ENCODE measurements around the gene INPP1. TPM values are rescaled to one million over a fixed set of nuclear protein-coding genes. Genes with fewer than 3 reads are reported as not detected.

The INPP1 gene
- total RNA-seq, 4 donors from 2014 or later = 5.6 to 9.9 (median 8.0) TPM

DNA sequence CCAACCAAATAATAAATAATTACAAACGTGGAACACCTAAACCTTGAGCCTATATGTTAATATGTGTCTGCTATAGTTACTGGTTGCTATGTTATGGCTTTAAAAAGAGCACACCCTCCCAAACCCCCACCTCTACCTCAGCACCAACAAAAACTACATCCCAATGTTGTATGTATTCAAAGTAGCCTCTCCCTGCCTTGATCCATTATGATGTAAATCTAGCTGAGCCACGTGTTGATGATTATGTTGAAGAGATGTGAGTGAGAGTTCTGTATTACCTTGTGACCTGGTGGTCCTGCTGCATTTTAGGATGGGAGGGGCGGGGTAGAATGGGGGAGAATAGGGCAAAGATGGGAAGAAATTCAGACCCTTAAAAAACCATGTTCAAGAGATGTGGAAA is 69.6 kb downstream of the INPP1 start:
- ATAC-seq (no peak), DNase-seq (no peak)
- Histone ChIP-seq H3K36me3 (no peaks in the 10 kb centered on the region), H3K4me3 (no peak overlapping the region), H3K27ac (peak overlapping the region in 2 of 4 donors; percentile 16 to 42), H3K9me3 (no peaks in the 10 kb centered on the region), H3K27me3 (no peaks in the 10 kb centered on the region), H3K4me1 (peaks cover 16 to 25% of the 10 kb centered on the region in 2 donors)
- in situ Hi-C loops (cut with MboI; ENCODE audit: low sequenced_read_pairs in 4 of 4) (no loop called here), intact Hi-C loops (cut with DNase I; ENCODE audit: low total_unique reads) (no loop called here)
- no peak for TF ChIP-seq POLR2A (IDR thresholded peaks at IDR 0.05)
- TF ChIP-seq, protein P1, sequence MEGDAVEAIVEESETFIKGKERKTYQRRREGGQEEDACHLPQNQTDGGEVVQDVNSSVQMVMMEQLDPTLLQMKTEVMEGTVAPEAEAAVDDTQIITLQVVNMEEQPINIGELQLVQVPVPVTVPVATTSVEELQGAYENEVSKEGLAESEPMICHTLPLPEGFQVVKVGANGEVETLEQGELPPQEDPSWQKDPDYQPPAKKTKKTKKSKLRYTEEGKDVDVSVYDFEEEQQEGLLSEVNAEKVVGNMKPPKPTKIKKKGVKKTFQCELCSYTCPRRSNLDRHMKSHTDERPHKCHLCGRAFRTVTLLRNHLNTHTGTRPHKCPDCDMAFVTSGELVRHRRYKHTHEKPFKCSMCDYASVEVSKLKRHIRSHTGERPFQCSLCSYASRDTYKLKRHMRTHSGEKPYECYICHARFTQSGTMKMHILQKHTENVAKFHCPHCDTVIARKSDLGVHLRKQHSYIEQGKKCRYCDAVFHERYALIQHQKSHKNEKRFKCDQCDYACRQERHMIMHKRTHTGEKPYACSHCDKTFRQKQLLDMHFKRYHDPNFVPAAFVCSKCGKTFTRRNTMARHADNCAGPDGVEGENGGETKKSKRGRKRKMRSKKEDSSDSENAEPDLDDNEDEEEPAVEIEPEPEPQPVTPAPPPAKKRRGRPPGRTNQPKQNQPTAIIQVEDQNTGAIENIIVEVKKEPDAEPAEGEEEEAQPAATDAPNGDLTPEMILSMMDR (IDR thresholded peaks at IDR 0.05 in 4 of 5, conservative IDR thresholded peaks at IDR 0.05 in 1 of 5) = no peak

DNA sequence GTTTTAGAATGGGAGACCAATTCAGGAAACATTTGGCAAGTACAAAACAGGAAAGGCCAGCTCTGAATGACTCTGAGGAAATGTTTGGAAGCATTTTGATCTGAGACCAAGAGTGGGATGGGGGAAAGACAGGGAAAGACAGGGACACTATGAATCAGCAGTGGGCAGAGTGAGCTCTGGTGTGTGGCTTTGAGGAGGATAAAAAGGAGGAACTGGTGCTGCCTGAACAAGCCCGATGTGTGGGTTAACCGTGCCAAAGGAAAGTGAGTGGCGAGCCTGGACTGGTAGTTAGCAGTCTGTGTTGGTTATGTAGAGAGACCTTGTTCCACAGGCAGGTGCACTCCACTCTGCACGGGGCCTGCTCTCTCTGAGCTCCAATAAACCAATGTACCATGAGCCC is 70.0 kb downstream of the INPP1 start:
- Histone ChIP-seq H3K4me3 (no peak overlapping the region), H3K9me3 (no peaks in the 10 kb centered on the region), H3K27ac (peak overlapping the region in 2 of 4 donors; percentile 16 to 42), H3K27me3 (no peaks in the 10 kb centered on the region), H3K4me1 (peaks cover 16 to 25% of the 10 kb centered on the region in 2 donors), H3K36me3 (no peaks in the 10 kb centered on the region)
- ATAC-seq (no peak), DNase-seq (no peak)
- TF ChIP-seq, protein P1 (IDR thresholded peaks at IDR 0.05 in 4 of 5, conservative IDR thresholded peaks at IDR 0.05 in 1 of 5) = no peak
- no peak for TF ChIP-seq POLR2A (IDR thresholded peaks at IDR 0.05)
- intact Hi-C loops (cut with DNase I; ENCODE audit: low total_unique reads) (no loop called here), in situ Hi-C loops (cut with MboI; ENCODE audit: low sequenced_read_pairs in 4 of 4) (no loop called here)

DNA sequence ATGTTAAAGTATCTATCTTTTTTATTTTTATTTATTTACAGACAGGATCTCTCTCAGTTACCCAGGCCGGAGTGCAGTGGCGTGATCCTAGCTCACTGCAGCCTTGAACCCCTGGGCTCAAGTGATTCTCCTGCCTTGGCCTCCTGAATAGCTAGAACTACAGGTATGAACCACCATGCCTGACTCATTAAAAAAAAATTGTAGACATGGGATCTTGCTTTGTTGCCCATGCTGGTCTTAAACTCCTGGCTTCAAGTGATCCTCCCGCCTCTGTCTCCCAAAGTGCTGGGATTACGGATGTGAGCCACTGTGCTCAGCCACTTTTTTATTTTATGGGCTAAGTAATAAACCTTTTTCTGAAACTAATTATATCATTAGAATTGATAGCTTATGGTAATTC is 71.9 kb downstream of the INPP1 start:
- Histone ChIP-seq H3K27me3 (no peaks in the 10 kb centered on the region), H3K4me3 (no peak overlapping the region), H3K36me3 (no peaks in the 10 kb centered on the region), H3K27ac (peak overlapping the region in 2 of 4 donors; percentile 52 to 63), H3K4me1 (peaks cover 11 to 25% of the 10 kb centered on the region in 2 donors), H3K9me3 (no peaks in the 10 kb centered on the region)
- DNase-seq (no peak), ATAC-seq (no peak)
- in situ Hi-C loops (cut with MboI; ENCODE audit: low sequenced_read_pairs in 4 of 4) (no loop called here), intact Hi-C loops (cut with DNase I; ENCODE audit: low total_unique reads) (loop anchor here (5.0 kb wide), 1 partner anchor 47 kb away; no protein-coding TSS in a partner anchor)
- TF ChIP-seq, protein P1 (IDR thresholded peaks at IDR 0.05 in 4 of 5, conservative IDR thresholded peaks at IDR 0.05 in 1 of 5) = no peak
- no peak for TF ChIP-seq POLR2A (IDR thresholded peaks at IDR 0.05)

DNA sequence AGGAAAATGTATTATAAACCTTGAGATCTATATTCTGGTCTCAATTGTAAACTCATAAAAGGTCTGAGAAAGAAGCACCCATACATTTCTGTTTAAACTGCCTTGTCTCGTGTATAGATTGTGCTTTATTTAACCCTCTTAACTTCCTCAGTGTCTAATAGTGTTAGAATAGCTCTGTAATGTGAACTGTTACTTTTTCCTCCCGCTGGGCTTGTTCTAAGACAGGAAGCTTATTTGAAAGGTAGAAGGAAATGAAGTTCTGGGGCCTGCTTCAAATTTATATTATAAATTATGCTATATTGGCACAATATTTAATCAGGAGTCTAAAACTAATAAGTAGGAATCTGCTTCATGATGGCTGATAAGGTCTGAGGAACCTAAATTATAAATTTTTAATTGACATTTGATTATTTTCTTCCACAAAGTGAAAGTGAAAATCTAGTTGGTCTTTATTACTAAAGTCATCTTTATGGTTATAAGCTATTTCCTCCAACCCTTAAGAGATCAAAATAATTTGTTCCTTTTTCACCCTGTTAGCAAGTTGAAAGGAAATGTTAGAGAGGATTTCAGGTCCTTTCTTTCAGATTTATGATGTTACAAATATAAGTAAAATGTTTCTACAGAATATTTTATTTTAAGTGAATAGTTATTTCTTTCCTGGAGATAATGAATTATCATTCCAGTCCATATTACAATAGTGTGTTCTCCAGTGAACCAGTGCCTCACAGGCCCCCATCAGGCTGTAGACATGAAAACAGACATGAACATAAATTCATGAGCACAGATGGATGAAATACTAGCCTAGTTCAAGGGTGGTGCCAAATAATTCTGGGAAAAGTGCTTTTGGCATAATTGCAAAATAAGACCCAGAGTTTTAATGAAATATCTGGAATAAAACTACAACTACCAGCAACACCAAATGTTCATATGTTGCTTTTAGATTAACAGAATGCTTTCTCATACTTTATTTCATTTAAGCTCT is 72.7 kb downstream of the INPP1 start:
- Histone ChIP-seq H3K9me3 (no peaks in the 10 kb centered on the region), H3K36me3 (no peaks in the 10 kb centered on the region), H3K4me1 (peaks cover 11 to 25% of the 10 kb centered on the region in 2 donors), H3K4me3 (no peak overlapping the region), H3K27ac (peak overlapping the region; percentile 27 to 63 (median 56)), H3K27me3 (no peaks in the 10 kb centered on the region)
- intact Hi-C loops (cut with DNase I; ENCODE audit: low total_unique reads) = loop anchor here (5.0 kb wide), 1 partner anchor 46 kb away; no protein-coding TSS in a partner anchor
- ATAC-seq (no peak), DNase-seq (no peak)
- no peak for TF ChIP-seq POLR2A (IDR thresholded peaks at IDR 0.05)
- TF ChIP-seq, protein P1 (IDR thresholded peaks at IDR 0.05 in 4 of 5, conservative IDR thresholded peaks at IDR 0.05 in 1 of 5) = no peak
- in situ Hi-C loops (cut with MboI; ENCODE audit: low sequenced_read_pairs in 4 of 4) = no loop called here

All from gastrocnemius medialis (tissue), 4 donors.